GM19463 (cell line): ENCODE measurements around the gene PTAR1.

Experiments used
- ATAC-seq: cut with Tn5 transposase; IDR thresholded peaks from one replicate; pipeline ENCODE4 v1.9.1; 2021; ENCODE audit warnings: mild to moderate bottlenecking, moderate library complexity; ENCODE audit not compliant: unreplicated experiment

Gene PTAR1

DNA sequence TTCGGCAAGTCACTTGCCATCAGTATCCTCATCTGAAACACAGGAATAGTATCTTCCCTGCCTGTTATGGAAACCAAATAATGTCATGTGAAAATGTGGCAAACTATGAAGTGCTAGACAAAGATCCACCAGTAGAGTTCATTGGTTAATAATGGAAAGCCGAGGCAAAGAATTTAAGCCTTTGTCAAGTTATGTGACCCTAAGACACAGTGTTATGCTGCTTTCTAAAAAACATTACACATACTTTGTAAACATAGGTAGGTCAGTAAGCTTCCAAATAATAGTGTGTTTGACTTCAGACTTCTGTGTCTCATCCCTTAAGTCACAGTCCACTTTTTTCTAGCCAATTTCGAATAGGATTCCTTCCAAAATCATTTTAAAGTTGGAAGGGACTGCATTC, 6.0 kb downstream of the PTAR1 start:
- ATAC-seq = no peak

GRCh38 chr9:69750085-69750484, 9.7 kb downstream of the PTAR1 start:
- ATAC-seq = no peak

DNA sequence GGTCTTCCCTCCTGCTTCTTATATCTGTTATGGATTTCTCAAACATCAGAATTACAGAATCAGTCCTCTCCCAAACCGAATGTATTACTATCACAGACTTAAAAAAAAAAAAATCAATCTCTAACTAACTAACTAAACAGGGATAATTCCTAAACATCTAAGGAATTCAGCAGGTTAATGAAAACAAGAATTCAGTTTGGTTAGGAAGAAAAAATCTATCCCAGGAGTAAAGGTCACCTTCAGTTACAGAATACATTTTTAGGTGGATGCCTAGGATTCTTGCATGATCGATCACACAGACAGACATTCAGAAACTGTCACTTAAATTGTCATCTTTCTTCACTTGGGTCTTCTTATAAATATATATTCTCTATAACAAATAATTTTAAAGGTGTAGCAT, 11.5 kb downstream of the PTAR1 start:
- ATAC-seq = no peak

DNA sequence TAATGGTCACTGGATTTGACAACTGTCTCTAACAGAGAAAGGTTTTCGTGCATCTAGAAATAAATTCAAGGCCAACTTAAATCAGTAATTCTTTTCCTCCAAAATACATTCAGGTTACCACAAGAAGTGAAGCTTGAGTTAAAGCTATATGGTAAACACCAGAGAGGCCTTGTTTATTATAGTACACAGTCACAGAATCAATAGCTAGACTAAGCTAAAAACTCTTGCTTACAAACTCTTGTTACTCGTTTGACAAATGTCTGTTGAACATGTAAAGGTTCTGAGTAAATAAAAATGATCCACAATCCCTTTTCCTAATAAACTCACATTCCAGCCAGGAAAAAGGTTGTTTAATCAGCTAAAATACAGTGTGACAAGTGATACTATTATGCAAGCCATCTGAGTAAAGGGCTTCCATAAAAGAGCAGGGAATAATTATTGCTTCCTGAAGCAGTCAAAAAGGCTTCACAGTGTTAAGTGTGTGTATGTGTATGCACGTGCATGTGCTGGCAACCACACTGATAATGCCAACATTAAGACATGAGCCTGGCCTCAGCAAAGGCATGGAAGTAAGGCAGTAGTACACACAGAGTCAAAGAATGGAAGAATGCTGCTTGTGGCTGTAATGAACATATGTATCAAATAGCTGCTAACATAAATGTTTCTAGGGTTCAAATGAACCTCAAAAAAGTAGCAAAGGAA, 12.8 kb downstream of the PTAR1 start:
- ATAC-seq = no peak

DNA sequence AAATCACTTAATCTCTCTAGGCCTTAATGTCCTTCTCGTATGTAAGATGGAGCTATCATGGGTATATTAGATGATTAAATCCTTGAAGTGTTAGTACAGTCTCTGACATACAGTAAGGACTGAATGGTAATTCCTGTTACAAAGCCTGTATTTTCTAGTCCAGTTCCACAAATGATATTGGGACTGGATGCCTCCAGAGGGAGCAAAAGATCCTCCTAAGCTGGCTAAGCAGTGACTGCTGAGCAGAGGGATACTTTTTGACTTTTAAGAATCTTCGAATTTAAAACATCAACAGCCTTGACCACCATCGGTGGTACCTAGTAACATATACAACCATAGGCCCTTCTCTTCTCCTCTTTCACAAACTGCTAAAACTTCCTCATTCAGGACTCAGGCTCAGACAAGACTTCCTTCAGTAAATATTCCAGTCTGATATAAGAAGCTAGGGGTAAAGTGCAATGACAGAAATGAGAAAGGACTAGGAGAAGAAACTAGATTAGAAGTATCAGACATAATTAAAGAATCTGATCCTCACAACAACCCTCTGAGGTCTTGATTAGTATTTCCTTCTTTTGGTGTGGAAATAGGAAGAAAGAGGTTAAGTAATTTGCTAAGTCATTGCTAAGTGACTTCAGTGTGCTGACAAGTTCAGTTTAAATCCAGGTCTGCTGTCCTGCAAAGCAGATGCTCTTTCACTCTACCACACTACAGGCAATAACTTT, 13.9 kb downstream of the PTAR1 start:
- no peak for ATAC-seq

DNA sequence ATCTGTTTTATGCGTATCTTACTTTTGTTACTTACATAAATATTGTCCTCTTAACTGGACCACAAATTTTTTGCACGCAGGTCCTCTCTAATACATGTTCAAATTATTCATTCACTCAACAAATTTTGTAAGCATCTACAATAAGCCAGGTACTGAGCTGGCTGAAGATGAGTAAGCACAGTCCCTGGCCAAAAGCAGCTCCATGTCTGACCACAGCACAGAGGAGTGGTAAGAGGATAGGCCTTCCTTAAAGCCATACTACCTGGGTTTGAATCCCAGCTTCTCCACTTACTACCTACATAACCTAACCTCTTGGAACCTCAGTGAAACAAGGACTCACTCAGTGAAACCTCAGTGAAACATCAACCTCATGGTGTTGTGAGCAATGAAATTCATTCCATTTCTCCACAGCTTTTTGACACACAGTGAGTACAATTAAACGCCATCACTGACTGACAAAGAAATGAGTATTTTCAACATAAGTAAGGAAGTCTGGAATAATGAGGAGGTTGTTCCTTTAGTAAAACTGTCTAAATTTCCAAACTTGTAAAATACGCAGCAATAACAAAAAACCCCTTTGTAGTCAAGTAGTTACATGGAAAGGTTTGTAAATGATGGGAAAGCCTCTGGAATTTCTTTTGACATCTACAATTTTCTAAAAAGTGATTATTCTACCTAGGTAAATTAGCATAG, 15.0 kb downstream of the PTAR1 start:
- no peak for ATAC-seq

DNA sequence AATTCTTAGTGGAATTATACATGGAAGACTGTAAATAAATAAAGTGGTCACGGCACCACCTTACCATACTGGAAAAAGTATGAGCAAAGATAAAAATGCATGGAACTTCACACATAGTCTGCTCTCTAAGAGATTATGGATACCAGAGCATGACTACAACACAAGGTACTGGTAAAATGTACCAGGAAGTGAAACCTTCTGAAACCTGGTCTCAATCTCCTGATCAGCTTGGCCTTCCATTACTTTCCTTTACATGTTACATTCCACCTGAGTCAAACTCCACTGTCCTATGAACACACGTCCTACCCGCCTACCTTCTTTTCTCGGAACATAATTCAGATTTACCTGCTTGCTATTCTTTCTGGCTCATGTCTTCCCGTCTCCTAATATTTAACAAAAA, 15.9 kb downstream of the PTAR1 start:
- ATAC-seq = no peak

- ATAC-seq = no peak
These were observed 18.8 kb downstream of the PTAR1 start for GRCh38 chr9:69740872-69741505.

- ATAC-seq = no peak
These were observed 28.5 kb downstream of the PTAR1 start for GRCh38 chr9:69731348-69731747.

GRCh38 chr9:69719983-69720382, 39.8 kb downstream of the PTAR1 start:
- no peak for ATAC-seq

DNA sequence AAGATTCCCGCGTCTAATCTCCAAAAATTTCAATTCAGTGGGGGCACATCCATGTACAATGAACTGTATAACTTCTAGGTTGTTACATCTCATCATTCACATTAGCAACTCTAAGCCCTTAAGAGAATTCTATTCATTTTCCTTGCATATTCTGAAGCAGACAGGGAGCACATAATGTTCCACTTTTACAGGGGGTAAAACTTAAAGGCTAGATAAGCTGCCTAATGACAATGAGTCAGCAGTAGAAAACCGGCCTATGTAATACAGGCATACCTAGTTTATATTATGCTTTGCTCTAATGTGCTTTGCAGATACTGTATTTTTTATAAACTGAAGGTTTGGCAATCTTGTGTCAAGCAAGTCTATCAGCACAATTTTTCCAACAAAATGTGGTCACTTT, 40.4 kb downstream of the PTAR1 start:
- ATAC-seq = no peak

DNA sequence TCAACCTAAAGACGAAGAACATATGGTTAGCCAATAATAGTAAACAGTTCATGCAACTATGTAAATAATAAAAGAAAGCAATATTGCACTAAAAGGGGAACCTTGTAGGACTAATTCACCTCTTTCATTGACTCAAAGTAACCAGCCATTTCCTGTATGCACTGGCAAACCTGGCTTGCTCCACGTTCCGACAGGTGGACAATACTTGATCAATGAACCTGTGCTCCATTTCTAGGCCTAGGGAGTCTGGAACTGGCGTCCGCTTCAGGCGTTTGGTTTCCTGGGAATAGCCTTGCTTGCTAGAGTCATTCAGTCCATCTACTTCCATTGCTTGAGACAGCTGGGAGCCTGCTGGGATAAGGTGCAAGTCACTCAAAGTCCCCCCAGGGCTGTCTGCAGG, 41.6 kb downstream of the PTAR1 start:
- ATAC-seq = no peak

GRCh38 chr9:69715825-69716224, 44.0 kb downstream of the PTAR1 start:
- no peak for ATAC-seq

DNA sequence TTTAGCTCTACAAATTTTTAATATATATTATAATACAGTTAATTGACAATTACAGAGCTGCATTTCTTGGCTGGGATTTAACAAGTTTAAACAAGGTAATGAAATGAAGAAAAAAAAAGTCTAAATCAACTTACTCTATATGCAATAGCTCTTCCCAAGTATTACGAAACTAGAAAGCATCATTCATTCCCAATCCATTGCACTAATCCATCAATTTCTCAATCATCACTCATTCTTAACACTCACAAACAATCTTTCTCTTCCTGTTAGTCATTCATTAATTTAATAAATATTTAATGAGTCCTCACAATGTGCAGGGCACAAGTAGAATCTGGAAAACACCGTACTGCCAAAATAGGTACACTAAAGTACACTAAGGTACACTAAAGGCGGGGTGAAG, 44.7 kb downstream of the PTAR1 start:
- no peak for ATAC-seq

DNA sequence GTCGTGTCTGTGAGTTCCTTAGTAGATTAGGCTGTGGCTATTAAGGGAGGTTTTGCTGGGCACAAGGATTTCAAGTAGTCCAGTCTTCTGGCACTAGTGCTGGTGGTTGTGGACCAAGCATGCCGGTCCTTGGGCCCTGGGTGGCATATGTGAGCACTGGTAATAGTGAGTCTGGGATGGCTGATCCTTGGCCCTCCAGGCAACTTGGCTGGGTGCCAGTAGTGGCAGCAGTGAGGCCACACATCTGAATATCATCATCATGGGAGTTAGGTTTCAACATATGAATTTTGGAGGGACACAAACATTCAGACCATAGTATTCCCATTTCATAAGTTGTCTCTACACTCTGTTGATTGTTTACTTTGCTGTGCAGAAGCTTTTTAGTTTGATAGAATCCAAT, 62.3 kb downstream of the PTAR1 start:
- ATAC-seq = no peak

- no peak for ATAC-seq
These were observed 63.0 kb downstream of the PTAR1 start for GRCh38 chr9:69696802-69697201.

- no peak for ATAC-seq
These were observed 69.7 kb downstream of the PTAR1 start for GRCh38 chr9:69689991-69690538.

DNA sequence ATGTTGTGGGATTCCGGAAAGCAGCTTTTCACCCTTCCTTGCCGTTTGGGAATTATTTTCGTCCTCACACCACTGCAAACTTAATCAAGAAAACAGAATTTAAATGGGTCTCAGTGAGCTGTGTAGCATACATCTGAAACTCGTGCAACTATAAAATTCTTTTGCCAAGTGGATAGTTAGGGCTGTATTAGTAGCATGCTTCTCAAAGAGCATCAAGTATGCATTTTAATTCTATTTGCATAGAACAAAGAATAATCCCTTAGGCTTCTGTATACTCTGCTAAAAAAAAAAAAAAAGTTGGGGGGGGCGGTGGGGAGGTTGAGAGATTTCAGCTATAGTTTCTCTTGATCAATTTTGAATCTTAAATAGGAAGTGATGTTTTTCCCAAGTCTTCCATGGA, 75.9 kb downstream of the PTAR1 start:
- ATAC-seq = no peak

- ATAC-seq = no peak
These were observed 80.8 kb downstream of the PTAR1 start for GRCh38 chr9:69678843-69679538.

- no peak for ATAC-seq
These were observed 81.9 kb downstream of the PTAR1 start for GRCh38 chr9:69677931-69678330.

- ATAC-seq = no peak
These were observed 84.2 kb downstream of the PTAR1 start for GRCh38 chr9:69675563-69675962.
